Activated T-helper 1 cell treated with Interleukin-2 at 50 U/mL for 16 hours (primary cell): ENCODE measurements around the gene ALK.

ENCODE experiments used
- DNase-seq: peaks from one replicate; pipeline ENCODE4 v3.0.0-alpha.2; 2020; ENCODE audit warnings: low read depth

Gene ALK

GRCh38 chr2:29644949-29645348, 276.4 kb downstream of the ALK start:
- no peak for DNase-seq

- no peak for DNase-seq
Observed at GRCh38 chr2:29643196-29643595, 278.2 kb downstream of the ALK start.

- no peak for DNase-seq
Observed at GRCh38 chr2:29640360-29640759, 281.0 kb downstream of the ALK start.

GRCh38 chr2:29638641-29639040, 282.7 kb downstream of the ALK start:
- DNase-seq, result no peak

- no peak for DNase-seq
Observed at GRCh38 chr2:29634916-29635315, 286.5 kb downstream of the ALK start.

- no peak for DNase-seq
Observed at GRCh38 chr2:29632018-29632417, 289.4 kb downstream of the ALK start.

GRCh38 chr2:29629495-29629894, 291.9 kb downstream of the ALK start:
- no peak for DNase-seq

GRCh38 chr2:29628862-29629261, 292.5 kb downstream of the ALK start:
- no peak for DNase-seq

- DNase-seq, result no peak
Observed at GRCh38 chr2:29628108-29628745, 293.2 kb downstream of the ALK start.

GRCh38 chr2:29627279-29627711, 294.1 kb downstream of the ALK start:
- no peak for DNase-seq

GRCh38 chr2:29620890-29621289, 300.5 kb downstream of the ALK start:
- DNase-seq, result no peak

GRCh38 chr2:29619689-29620088, 301.7 kb downstream of the ALK start:
- DNase-seq, result no peak

GRCh38 chr2:29618024-29618423, 303.4 kb downstream of the ALK start:
- no peak for DNase-seq

GRCh38 chr2:29617351-29617750, 304.0 kb downstream of the ALK start:
- no peak for DNase-seq

GRCh38 chr2:29616569-29616968, 304.8 kb downstream of the ALK start:
- no peak for DNase-seq

- DNase-seq, result no peak
Observed at GRCh38 chr2:29615841-29616240, 305.5 kb downstream of the ALK start.

- DNase-seq, result no peak
Observed at GRCh38 chr2:29615183-29615582, 306.2 kb downstream of the ALK start.

GRCh38 chr2:29614295-29614830, 307.0 kb downstream of the ALK start:
- no peak for DNase-seq

GRCh38 chr2:29613792-29614266, 307.6 kb downstream of the ALK start:
- DNase-seq, result no peak

- DNase-seq, result no peak
Observed at GRCh38 chr2:29613067-29613466, 308.3 kb downstream of the ALK start.

- DNase-seq, result no peak
Observed at GRCh38 chr2:29612568-29612967, 308.8 kb downstream of the ALK start.

GRCh38 chr2:29611850-29612249, 309.5 kb downstream of the ALK start:
- DNase-seq, result no peak

- DNase-seq, result no peak
Observed at GRCh38 chr2:29611261-29611660, 310.1 kb downstream of the ALK start.

GRCh38 chr2:29610569-29610968, 310.8 kb downstream of the ALK start:
- DNase-seq, result no peak
